ENCODE results near the gene TBXA2R.

Gene TBXA2R

DNA sequence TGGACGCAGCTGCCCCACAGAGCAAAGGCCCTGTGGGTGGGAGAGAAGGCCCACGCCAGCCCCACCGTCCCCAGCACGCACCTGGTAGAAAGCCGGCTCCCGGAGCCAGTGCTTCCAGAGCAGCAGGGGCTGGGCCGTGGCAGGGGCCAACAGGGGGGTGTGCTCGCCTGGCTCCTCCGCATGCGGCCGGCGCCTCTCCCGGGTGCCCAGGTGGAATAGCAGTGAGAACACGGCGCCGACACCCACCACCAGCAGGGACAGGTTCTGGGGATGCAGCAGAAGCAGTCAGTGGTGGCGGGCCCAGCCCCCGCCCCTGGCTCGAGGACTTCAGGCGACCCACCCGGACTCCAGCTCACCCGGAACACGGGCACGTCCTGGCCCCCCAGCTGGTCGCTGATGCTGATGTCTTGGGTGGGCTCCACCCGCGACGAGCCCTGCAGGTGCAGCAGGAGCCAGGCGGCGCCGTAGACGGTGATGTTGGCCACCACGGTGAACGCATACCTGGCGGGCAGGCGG lies 58.9 kb downstream of the TBXA2R start:
- no peak overlapping the region for H3K4me3 ChIP-seq (ENCODE audit: low read length)
- DNase-seq (ENCODE audit: low read depth), result no peak
- TF ChIP-seq, protein P1, sequence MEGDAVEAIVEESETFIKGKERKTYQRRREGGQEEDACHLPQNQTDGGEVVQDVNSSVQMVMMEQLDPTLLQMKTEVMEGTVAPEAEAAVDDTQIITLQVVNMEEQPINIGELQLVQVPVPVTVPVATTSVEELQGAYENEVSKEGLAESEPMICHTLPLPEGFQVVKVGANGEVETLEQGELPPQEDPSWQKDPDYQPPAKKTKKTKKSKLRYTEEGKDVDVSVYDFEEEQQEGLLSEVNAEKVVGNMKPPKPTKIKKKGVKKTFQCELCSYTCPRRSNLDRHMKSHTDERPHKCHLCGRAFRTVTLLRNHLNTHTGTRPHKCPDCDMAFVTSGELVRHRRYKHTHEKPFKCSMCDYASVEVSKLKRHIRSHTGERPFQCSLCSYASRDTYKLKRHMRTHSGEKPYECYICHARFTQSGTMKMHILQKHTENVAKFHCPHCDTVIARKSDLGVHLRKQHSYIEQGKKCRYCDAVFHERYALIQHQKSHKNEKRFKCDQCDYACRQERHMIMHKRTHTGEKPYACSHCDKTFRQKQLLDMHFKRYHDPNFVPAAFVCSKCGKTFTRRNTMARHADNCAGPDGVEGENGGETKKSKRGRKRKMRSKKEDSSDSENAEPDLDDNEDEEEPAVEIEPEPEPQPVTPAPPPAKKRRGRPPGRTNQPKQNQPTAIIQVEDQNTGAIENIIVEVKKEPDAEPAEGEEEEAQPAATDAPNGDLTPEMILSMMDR (conservative IDR thresholded peaks at IDR 0.05; ENCODE audit: low read depth, low read length), result no peak

DNA sequence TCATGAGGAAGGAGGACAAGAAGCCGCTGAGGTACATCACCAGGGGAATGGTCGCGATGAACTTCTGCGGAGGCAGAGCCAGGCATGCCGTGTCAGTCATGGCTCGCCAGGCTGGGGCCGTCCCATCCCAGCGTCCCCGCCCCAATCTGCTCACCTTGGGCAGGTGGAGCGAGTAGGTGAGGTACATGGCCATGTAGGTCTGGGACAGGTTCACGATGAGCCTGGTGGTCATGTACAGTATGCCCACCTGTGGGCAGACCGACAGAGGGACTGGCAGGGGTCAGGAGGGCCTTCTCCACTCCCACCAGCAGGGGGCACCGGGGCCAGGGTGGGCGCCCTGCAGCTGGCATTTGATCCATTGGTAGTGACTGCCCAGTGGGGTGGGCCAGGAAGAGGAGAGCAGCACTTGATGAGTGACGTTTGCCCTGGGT lies 59.4 kb downstream of the TBXA2R start:
- DNase-seq (ENCODE audit: low read depth), result no peak
- H3K4me3 ChIP-seq (ENCODE audit: low read length), result no peak overlapping the region
- TF ChIP-seq, protein P1 (conservative IDR thresholded peaks at IDR 0.05; ENCODE audit: low read depth, low read length), result peak; percentile 60

DNA sequence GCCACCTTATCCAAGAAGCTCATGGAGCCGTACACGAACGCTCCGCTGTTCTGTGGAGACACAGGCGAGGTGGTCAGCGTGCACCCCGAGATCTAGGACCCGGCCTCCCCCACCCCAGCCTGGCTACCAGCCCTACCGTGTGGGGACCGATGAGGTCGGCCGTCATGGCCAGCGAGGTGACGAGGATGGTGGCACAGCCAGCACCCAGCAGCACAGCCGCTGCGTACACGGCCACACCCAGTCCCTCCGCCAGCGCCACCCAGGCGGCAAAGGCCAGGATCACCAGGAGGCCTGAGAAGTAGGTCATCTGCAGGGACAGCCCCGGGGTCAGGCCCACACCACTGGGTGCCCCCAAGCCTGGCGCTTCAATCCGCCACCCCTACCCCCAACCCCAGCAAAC lies 60.6 kb downstream of the TBXA2R start:
- TF ChIP-seq, protein P1 (conservative IDR thresholded peaks at IDR 0.05; ENCODE audit: low read depth, low read length), result no peak
- no peak for DNase-seq (ENCODE audit: low read depth)
- H3K4me3 ChIP-seq (ENCODE audit: low read length), result no peak overlapping the region

DNA sequence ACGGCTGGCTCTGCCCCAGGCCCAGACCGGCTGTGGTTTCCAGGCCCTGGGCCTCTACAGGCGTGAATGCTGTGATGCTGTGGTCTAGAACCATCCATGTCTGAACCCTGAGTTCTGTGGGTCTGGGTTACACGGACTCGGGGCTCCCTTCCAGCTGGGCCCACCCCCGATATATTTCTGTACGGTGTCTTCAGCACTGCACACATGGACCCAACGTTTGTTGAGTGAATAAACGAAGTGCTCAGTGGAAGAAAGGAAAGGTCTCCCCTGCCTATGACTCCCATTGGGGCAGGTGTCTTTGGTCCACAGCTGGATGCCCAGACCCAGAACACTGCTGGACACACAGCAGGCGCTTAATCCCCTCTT lies 61.0 kb downstream of the TBXA2R start:
- DNase-seq (ENCODE audit: low read depth), result no peak
- TF ChIP-seq, protein P1 (conservative IDR thresholded peaks at IDR 0.05; ENCODE audit: low read depth, low read length), result no peak
- no peak overlapping the region for H3K4me3 ChIP-seq (ENCODE audit: low read length)

DNA sequence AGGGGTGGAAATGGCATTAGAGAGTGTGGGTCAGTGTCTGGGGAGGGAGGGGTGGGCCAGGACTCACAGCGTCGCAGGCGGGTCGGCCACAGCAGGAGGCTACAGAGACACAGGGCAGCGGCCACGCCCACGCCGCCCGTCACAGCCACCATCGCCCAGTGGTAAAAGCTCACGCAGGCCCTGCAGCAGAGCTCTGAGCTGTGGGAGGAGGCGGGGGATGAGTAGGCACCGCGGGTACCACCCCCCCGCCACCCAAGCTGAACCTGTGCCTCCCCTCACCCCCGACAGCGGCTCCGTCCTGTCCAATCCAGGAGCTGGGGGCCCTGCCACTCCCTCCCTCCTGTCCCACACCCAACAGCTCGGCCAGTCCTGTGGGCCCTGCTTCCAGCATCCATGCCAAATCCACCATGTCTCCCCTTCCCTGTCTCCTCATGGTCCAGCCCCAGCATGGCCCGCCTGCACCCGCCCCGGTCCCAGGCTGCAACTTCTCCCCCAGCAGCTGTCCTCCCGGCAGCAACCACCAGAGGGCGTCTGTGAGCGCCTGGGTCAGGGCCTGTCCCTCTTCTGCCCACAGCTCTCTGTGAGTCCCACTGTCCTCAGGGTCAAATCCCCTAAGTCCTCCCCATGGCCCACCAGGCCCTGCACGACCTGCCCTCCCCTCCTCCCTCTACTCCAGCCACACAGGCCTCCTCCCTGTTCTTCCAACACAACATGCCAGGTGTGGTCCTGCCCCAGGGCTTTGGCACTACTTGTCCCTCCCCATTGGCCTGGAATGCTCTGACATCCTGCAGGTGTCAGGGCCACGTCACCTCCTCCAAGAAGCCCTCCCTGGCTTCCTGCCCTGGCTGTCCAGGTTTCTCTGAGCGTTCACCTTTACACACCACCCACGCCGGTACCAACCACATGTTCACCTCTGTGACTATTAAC lies 61.7 kb downstream of the TBXA2R start:
- TF ChIP-seq, protein P1 (conservative IDR thresholded peaks at IDR 0.05; ENCODE audit: low read depth, low read length), result peak; percentile 97
- no peak for DNase-seq (ENCODE audit: low read depth)
- no peak overlapping the region for H3K4me3 ChIP-seq (ENCODE audit: low read length)
